SK-N-SH (cell line): Measurements from ENCODE around the gene GTF3C1. TPM values are rescaled to one million over a fixed set of nuclear protein-coding genes. Genes with fewer than 3 reads are reported as not detected.
"Not testable (repeated sequence)": the region's sequence is repeated elsewhere in the genome, so short reads cannot be mapped to it uniquely, and the experiment has no call there.

Source experiments
- CTCF ChIA-PET: fragments of 300-600, 350-600 bp; formaldehyde crosslinking; extraction: SDS; loops from one replicate; lab custom pipeline; 2021; lab: Yijun Ruan, JAX
- POLR2A ChIA-PET: fragments of 350-600 bp; sonication (Branson Sonifier 250); formaldehyde crosslinking; extraction: SDS; loops from one replicate; lab custom pipeline; 2020; ENCODE audit warnings: antibody characterized with exemption, inconsistent platforms; lab: Yijun Ruan, JAX
- DNase-seq: peaks from one replicate; pipeline ENCODE4 v3.0.0; 2012
- H2AFZ ChIP-seq: fragments of 200-600 bp; sonication (generic); 2 replicates; pipeline ENCODE4 v1.8.1; 2016; ENCODE audit warnings: antibody characterized with exemption, mild to moderate bottlenecking, low read depth
- H3F3A ChIP-seq: fragments of 200-600 bp; sonication (generic); replicated peaks from 2 replicates; pipeline ENCODE3; 2016; ENCODE audit warnings: antibody characterized with exemption, mild to moderate bottlenecking; ENCODE audit not compliant: insufficient read depth
- H3K27ac ChIP-seq, 2 experiments: fragments of 200-500 bp in 1 of 2; fragments of 200-600 bp in 1 of 2; sonication (Bioruptor generic) in 1 of 2; sonication (generic), shearing (Covaris generic) in 1 of 2; 2 replicates each; pipeline versions ENCODE4 v1.5.1 to v1.6.1; 2014 to 2016; ENCODE audit warnings: low read depth in 2 of 2, inconsistent platforms in 1 of 2, low read length in 1 of 2, mild to moderate bottlenecking in 1 of 2, mixed read lengths in 1 of 2
- H3K27me3 ChIP-seq: fragments of 200-600 bp; sonication (generic), shearing (Covaris generic); 2 replicates; pipeline ENCODE4 v1.6.1; 2016; ENCODE audit warnings: mixed run types; ENCODE audit not compliant: insufficient read depth
- H3K36me3 ChIP-seq, 2 experiments: fragments of 200-500 bp in 1 of 2; fragments of 200-600 bp in 1 of 2; sonication (Bioruptor generic) in 1 of 2; sonication (generic) in 1 of 2; replicated peaks in 1 of 2; 2 replicates each; pipeline versions ENCODE3 to v1.5.1; 2014 to 2016; ENCODE audit warnings: low read length in 1 of 2, mild to moderate bottlenecking in 1 of 2; ENCODE audit not compliant: insufficient read depth in 2 of 2, control insufficient read depth in 1 of 2
- H3K4me1 ChIP-seq, 2 experiments: fragments of 200-500 bp in 1 of 2; fragments of 200-600 bp in 1 of 2; sonication (Bioruptor generic) in 1 of 2; sonication (generic), shearing (Covaris generic) in 1 of 2; 2 replicates each; pipeline versions ENCODE4 v1.5.1 to v1.6.1; 2014 to 2016; ENCODE audit warnings: low read depth in 1 of 2, low read length in 1 of 2, mixed run types in 1 of 2; ENCODE audit not compliant: insufficient read depth in 2 of 2, control insufficient read depth in 1 of 2
- H3K4me2 ChIP-seq: fragments of 200-600 bp; sonication (generic), shearing (Covaris generic); 2 replicates; pipeline ENCODE4 v1.6.1; 2017; ENCODE audit warnings: mixed run types
- H3K4me3 ChIP-seq, 2 experiments: fragments of 200-500 bp in 1 of 2; fragments of 200-600 bp in 1 of 2; sonication (Bioruptor generic) in 1 of 2; sonication (generic), shearing (Covaris generic) in 1 of 2; 2 replicates each; pipeline versions ENCODE4 v1.5.1 to v1.8.1; 2014 to 2016; ENCODE audit warnings: low read depth in 2 of 2, inconsistent platforms in 1 of 2, low read length in 1 of 2, mild to moderate bottlenecking in 1 of 2, mixed read lengths in 1 of 2, moderate library complexity in 1 of 2
- H3K79me2 ChIP-seq: fragments of 200-600 bp; sonication (generic); 2 replicates; pipeline ENCODE4 v1.8.1; 2017; ENCODE audit warnings: mild to moderate bottlenecking; ENCODE audit not compliant: insufficient read depth
- H3K9ac ChIP-seq: fragments of 200-600 bp; sonication (generic); 2 replicates; pipeline ENCODE4 v1.6.1; 2017; ENCODE audit warnings: mixed run types
- H3K9me2 ChIP-seq: fragments of 200-600 bp; sonication (generic); 2 replicates; pipeline ENCODE4 v1.6.1; 2017; ENCODE audit warnings: mixed run types
- H3K9me3 ChIP-seq: fragments of 200-600 bp; sonication (generic); 2 replicates; pipeline ENCODE4 v1.6.1; 2017; ENCODE audit warnings: mixed run types, mild to moderate bottlenecking, moderate library complexity
- H4K20me1 ChIP-seq: fragments of 200-600 bp; sonication (generic); 2 replicates; pipeline ENCODE4 v1.6.1; 2017; ENCODE audit warnings: mild to moderate bottlenecking, mixed run types; ENCODE audit not compliant: insufficient read depth
- CHD2 ChIP-seq: fragments of 150-350 bp; IDR thresholded peaks from 2 replicates; pipeline ENCODE4 v1.6.1; 2018; ENCODE audit warnings: low read length; ENCODE audit not compliant: partially characterized antibody
- FOXM1 ChIP-seq: IDR thresholded peaks from 2 replicates; pipeline ENCODE4 v1.4.0; 2012; ENCODE audit warnings: low read depth, mild to moderate bottlenecking
- JUND ChIP-seq: IDR thresholded peaks from 2 replicates; pipeline ENCODE4 v1.4.0; 2012
- MEF2A ChIP-seq: IDR thresholded peaks from 2 replicates; pipeline ENCODE4 v1.4.0; 2012; ENCODE audit warnings: low read depth, borderline replicate concordance
- MXI1 ChIP-seq: IDR thresholded peaks from 2 replicates; pipeline ENCODE4 v1.6.1; 2012; ENCODE audit warnings: mild to moderate bottlenecking, low read depth, low read length, improper control_type of control experiment
- NFIC ChIP-seq: IDR thresholded peaks from 2 replicates; pipeline ENCODE4 v1.4.0; 2012; ENCODE audit warnings: borderline replicate concordance
- NRF1 ChIP-seq: IDR thresholded peaks from 2 replicates; pipeline ENCODE4 v1.6.1; 2012; ENCODE audit warnings: low read depth, mild to moderate bottlenecking, low read length
- RCOR1 ChIP-seq: fragments of 150-350 bp; IDR thresholded peaks from 2 replicates; pipeline ENCODE4 v1.6.1; 2017; ENCODE audit warnings: antibody characterized with exemption, low read length
- SMC3 ChIP-seq: IDR thresholded peaks from 2 replicates; pipeline ENCODE4 v1.6.1; 2012; ENCODE audit warnings: low read depth, low read length, improper control_type of control experiment
- TCF12 ChIP-seq: IDR thresholded peaks from 2 replicates; pipeline ENCODE4 v1.4.0; 2012
- YY1 ChIP-seq: IDR thresholded peaks from 2 replicates; pipeline ENCODE4 v1.4.0; 2012; ENCODE audit warnings: low read depth, mild to moderate bottlenecking
- WGBS: methylation state at CpG from one replicate; pipeline ENCODE4 v1.1.6; 2017; ENCODE audit warnings: low lambda C conversion rate; 5-methylcytosine and 5-hydroxymethylcytosine counted together
- polyA plus RNA-seq, 3 experiments: library from polyadenylated mRNA; depleted of rRNA; stranded (reverse); fragments of >200 nt; gene quantifications; 2 replicates each; pipeline ENCODE4 v1.2.3, GENCODE V29; 2012
- TF ChIP-seq, protein P1 (sequence below): IDR thresholded peaks from 2 replicates; pipeline ENCODE4 v1.4.0; 2012; ENCODE audit warnings: low read depth, borderline replicate concordance
- TF ChIP-seq, protein P2 (sequence below): IDR thresholded peaks from 2 replicates; pipeline ENCODE4 v1.4.0; 2012; ENCODE audit warnings: low read depth, borderline replicate concordance
- TF ChIP-seq, protein P3 (sequence below): fragments of 200-600 bp; sonication (generic); IDR thresholded peaks from 2 replicates; pipeline ENCODE4 v1.6.1; 2017; ENCODE audit warnings: antibody characterized with exemption, mild to moderate bottlenecking, moderate library complexity
- TF ChIP-seq, protein P4 (sequence below): IDR thresholded peaks from 2 replicates; pipeline ENCODE4 v1.4.0; 2012; ENCODE audit warnings: low read depth

The GTF3C1 gene
- polyA plus RNA-seq, 1 of the 3 experiments (the other 2 are of a cell fraction): 47.2 TPM

DNA sequence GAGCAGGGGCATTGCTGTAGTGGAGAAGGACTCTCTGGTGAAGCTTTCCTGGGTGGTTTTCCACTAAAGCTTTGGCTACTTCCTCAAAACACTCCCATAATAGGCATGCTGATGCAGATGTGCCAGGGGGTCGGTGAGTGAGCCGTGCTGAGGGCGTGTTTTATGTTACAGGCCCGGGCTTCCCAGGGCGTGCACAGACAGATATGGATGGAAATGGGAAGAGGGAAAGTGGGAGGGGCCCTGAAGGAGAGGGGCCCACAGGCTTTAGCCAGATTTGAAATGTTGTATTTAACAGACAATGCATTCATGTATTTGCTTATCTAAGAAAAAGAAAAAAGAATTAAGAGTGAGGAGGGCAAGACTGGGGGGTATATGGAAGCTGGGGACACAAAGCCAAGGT lies 91.5 kb downstream of the GTF3C1 start:
- Histone ChIP-seq H3K4me1 (no peaks in the 10 kb centered on the region; a peak in 1 of 4 replicates), H3K79me2 (no peaks in the 10 kb centered on the region), H3K9ac (no peak overlapping the region), H3K4me3 (no peak overlapping the region), H3K27me3 (no peaks in the 10 kb centered on the region), H3K4me2 (no peak overlapping the region), H3K36me3 (peaks cover 9 to 38% of the 10 kb centered on the region in 2 experiments), H2AFZ (no peak overlapping the region), H3F3A (peaks cover 2% of the 10 kb centered on the region), H3K9me2 (no peaks in the 10 kb centered on the region), H3K27ac (no peak overlapping the region), H4K20me1 (no peaks in the 10 kb centered on the region), H3K9me3 (no peaks in the 10 kb centered on the region)
- no peak for DNase-seq
- POLR2A ChIA-PET: no interaction called here
- CTCF ChIA-PET: interaction anchor here (0.6 to 2.3 kb wide), 5 partner anchors 15 to 279 kb away, joined by 3 to 8 read pairs (median 4); no protein-coding TSS in a partner anchor
- TF ChIP-seq RCOR1 (no peak), NFIC (no peak)
- TF ChIP-seq, protein P1, sequence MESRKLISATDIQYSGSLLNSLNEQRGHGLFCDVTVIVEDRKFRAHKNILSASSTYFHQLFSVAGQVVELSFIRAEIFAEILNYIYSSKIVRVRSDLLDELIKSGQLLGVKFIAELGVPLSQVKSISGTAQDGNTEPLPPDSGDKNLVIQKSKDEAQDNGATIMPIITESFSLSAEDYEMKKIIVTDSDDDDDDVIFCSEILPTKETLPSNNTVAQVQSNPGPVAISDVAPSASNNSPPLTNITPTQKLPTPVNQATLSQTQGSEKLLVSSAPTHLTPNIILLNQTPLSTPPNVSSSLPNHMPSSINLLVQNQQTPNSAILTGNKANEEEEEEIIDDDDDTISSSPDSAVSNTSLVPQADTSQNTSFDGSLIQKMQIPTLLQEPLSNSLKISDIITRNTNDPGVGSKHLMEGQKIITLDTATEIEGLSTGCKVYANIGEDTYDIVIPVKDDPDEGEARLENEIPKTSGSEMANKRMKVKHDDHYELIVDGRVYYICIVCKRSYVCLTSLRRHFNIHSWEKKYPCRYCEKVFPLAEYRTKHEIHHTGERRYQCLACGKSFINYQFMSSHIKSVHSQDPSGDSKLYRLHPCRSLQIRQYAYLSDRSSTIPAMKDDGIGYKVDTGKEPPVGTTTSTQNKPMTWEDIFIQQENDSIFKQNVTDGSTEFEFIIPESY: no peak
- 74% methylated on average over 5 of the region's 5 CpGs for WGBS

DNA sequence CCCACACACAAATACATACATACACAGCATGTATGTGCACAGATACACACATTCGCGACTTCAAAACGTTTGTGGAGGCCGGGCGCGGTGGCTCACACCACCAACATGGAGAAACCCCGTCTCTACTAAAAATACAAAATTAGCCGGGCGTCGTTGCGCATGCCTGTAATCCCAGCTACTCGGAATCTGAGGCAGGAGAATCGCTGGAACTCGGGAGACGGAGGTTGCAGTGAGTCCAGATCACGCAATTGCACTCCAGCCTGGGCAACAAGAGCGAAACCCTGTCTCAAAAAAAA lies 92.2 kb downstream of the GTF3C1 start:
- H3K4me1 ChIP-seq, H3K27ac ChIP-seq, H3K27me3 ChIP-seq, H2AFZ ChIP-seq, H3F3A ChIP-seq, POLR2A ChIA-PET, H3K9ac ChIP-seq, H3K79me2 ChIP-seq, DNase-seq, H3K4me3 ChIP-seq, H4K20me1 ChIP-seq, H3K9me3 ChIP-seq, H3K4me2 ChIP-seq, H3K9me2 ChIP-seq: not testable (repeated sequence)
- 81% methylated on average over 17 of the region's 17 CpGs for WGBS
- CTCF ChIA-PET: interaction anchor here (0.7 to 1.5 kb wide), 3 partner anchors 26 to 223 kb away, joined by 3 to 5 read pairs (median 4); no protein-coding TSS in a partner anchor
- H3K36me3 ChIP-seq: peaks cover 9 to 31% of the 10 kb centered on the region in 2 experiments

DNA sequence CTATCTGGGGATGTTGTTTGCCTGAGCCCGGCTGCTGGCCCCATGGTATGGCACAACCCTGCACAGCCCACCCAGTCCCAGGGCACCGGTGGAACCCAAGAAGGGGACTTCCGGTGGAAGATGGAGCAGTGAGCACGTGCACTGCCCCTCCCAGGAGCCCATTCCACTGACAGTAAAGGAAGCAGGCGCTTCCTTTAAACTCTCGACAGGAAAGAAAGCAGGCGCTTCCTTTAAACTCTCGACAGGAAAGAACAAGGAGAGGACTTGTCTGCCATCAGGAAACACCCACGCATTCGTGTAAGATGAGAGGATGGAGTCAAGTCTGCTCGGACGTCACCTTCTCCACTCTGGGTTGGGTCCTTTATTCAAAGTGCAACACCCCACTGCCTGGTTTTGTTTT lies 94.0 kb downstream of the GTF3C1 start:
- H3K27me3 ChIP-seq: no peaks in the 10 kb centered on the region
- peaks cover 2% of the 10 kb centered on the region for H3F3A ChIP-seq
- no peak overlapping the region for H3K27ac ChIP-seq
- TF ChIP-seq, protein P2, sequence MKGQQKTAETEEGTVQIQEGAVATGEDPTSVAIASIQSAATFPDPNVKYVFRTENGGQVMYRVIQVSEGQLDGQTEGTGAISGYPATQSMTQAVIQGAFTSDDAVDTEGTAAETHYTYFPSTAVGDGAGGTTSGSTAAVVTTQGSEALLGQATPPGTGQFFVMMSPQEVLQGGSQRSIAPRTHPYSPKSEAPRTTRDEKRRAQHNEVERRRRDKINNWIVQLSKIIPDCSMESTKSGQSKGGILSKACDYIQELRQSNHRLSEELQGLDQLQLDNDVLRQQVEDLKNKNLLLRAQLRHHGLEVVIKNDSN: no peak
- TF ChIP-seq MXI1: no peak
- TF ChIP-seq, protein P3, sequence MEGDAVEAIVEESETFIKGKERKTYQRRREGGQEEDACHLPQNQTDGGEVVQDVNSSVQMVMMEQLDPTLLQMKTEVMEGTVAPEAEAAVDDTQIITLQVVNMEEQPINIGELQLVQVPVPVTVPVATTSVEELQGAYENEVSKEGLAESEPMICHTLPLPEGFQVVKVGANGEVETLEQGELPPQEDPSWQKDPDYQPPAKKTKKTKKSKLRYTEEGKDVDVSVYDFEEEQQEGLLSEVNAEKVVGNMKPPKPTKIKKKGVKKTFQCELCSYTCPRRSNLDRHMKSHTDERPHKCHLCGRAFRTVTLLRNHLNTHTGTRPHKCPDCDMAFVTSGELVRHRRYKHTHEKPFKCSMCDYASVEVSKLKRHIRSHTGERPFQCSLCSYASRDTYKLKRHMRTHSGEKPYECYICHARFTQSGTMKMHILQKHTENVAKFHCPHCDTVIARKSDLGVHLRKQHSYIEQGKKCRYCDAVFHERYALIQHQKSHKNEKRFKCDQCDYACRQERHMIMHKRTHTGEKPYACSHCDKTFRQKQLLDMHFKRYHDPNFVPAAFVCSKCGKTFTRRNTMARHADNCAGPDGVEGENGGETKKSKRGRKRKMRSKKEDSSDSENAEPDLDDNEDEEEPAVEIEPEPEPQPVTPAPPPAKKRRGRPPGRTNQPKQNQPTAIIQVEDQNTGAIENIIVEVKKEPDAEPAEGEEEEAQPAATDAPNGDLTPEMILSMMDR: no peak
- TF ChIP-seq NRF1: no peak
- TF ChIP-seq MEF2A: no peak
- TF ChIP-seq YY1: no peak
- TF ChIP-seq FOXM1: no peak
- no peak for TF ChIP-seq SMC3
- TF ChIP-seq TCF12: no peak
- TF ChIP-seq, protein P4, sequence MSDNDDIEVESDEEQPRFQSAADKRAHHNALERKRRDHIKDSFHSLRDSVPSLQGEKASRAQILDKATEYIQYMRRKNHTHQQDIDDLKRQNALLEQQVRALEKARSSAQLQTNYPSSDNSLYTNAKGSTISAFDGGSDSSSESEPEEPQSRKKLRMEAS: no peak
- no peak for TF ChIP-seq CHD2
- no peak for TF ChIP-seq JUND
- ChIA-PET CTCF (interaction anchor here (1.2 to 1.3 kb wide), 2 partner anchors 221 to 276 kb away, joined by 3 to 4 read pairs; no protein-coding TSS in a partner anchor), POLR2A (no interaction called here)
- no peak for DNase-seq
- no peaks in the 10 kb centered on the region for H3K79me2 ChIP-seq
- H2AFZ ChIP-seq: no peak overlapping the region
- WGBS: 77% methylated on average over 9 of the region's 12 CpGs
- H3K4me2 ChIP-seq: no peak overlapping the region
- H4K20me1 ChIP-seq: no peaks in the 10 kb centered on the region
- no peaks in the 10 kb centered on the region for H3K9me2 ChIP-seq
- H3K4me1 ChIP-seq: no peaks in the 10 kb centered on the region; a peak in 1 of 4 replicates
- no peaks in the 10 kb centered on the region for H3K9me3 ChIP-seq
- no peak overlapping the region for H3K4me3 ChIP-seq
- H3K36me3 ChIP-seq: peaks cover 9 to 12% of the 10 kb centered on the region in 2 experiments
- no peak overlapping the region for H3K9ac ChIP-seq
